Measurements from ENCODE around the gene EXOC6B.
A peak's percentile ranks its signal among the peaks of the same experiment; 100 is the strongest.

Gene EXOC6B

DNA sequence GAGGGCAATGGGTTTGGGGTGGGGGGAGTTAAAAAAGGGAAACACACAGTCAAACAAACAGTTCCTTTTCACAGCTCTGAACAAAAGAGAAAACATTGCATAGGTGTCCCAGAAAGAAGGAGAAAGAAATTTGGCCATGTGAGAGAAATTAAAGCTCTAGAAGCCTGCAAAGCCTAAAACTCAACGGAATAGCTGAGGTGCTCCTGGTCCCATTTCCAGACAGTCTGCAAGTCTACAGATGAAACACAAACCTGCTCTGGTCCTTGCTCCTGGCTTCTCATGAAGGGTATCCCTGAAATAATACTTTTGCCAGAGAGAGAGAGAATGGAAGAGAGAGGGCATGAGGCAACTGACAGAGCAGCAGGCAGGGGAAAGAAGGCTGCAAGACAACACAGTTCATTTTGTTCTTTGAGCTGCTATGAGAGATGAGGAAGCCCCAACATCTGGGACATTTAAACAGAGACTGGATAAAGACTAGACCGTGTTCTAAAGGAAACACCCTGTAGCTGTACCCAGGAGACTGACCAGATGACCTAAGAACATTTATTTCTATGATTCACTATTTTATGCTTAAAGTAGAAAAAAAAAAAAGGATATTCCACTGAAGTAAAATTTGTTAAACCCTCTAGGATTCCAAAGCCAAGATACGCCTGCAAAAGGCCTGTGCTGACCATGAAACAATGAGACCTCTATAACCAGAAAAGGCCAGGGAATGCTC, 620.9 kb downstream of the EXOC6B start:
- TF ChIP-seq GLIS3 (CRISPR knock-in tag; IDR thresholded peaks at IDR 0.05): no peak
- peak; percentile 29; the same call in 1 of the 2 replicates for TF ChIP-seq SNAI2 (CRISPR knock-in tag; IDR thresholded peaks at IDR 0.05)
- TF ChIP-seq, protein P1, sequence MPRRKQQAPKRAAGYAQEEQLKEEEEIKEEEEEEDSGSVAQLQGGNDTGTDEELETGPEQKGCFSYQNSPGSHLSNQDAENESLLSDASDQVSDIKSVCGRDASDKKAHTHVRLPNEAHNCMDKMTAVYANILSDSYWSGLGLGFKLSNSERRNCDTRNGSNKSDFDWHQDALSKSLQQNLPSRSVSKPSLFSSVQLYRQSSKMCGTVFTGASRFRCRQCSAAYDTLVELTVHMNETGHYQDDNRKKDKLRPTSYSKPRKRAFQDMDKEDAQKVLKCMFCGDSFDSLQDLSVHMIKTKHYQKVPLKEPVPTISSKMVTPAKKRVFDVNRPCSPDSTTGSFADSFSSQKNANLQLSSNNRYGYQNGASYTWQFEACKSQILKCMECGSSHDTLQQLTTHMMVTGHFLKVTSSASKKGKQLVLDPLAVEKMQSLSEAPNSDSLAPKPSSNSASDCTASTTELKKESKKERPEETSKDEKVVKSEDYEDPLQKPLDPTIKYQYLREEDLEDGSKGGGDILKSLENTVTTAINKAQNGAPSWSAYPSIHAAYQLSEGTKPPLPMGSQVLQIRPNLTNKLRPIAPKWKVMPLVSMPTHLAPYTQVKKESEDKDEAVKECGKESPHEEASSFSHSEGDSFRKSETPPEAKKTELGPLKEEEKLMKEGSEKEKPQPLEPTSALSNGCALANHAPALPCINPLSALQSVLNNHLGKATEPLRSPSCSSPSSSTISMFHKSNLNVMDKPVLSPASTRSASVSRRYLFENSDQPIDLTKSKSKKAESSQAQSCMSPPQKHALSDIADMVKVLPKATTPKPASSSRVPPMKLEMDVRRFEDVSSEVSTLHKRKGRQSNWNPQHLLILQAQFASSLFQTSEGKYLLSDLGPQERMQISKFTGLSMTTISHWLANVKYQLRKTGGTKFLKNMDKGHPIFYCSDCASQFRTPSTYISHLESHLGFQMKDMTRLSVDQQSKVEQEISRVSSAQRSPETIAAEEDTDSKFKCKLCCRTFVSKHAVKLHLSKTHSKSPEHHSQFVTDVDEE (CRISPR knock-in tag; IDR thresholded peaks at IDR 0.05): peak; percentile 52
- peak; percentile 87 for TF ChIP-seq CSDC2 (CRISPR knock-in tag; IDR thresholded peaks at IDR 0.05)
- no peak for TF ChIP-seq ZNF565 (CRISPR knock-in tag; conservative IDR thresholded peaks at IDR 0.05; ENCODE audit: low read depth)
- TF ChIP-seq PPARA (CRISPR knock-in tag; IDR thresholded peaks at IDR 0.05; ENCODE audit: borderline replicate concordance): peak; percentile 70; the same call in 1 of the 2 replicates
- peak; percentile 8; the same call in 1 of the 2 replicates for TF ChIP-seq ZNF70 (CRISPR knock-in tag; IDR thresholded peaks at IDR 0.05)
- peak; percentile 61; the same call in 1 of the 2 replicates for TF ChIP-seq BACH2 (CRISPR knock-in tag; IDR thresholded peaks at IDR 0.05; ENCODE audit: borderline replicate concordance)
- TF ChIP-seq ZNF8 (CRISPR knock-in tag; IDR thresholded peaks at IDR 0.05): 0 out of 2 replicates have a peak, but pooled peaks have one; percentile 5
- TF ChIP-seq ZC3H10 (CRISPR knock-in tag; IDR thresholded peaks at IDR 0.05): no peak
- no peak for TF ChIP-seq OSR1 (CRISPR knock-in tag; IDR thresholded peaks at IDR 0.05)
- peak; percentile 42; the same call in 1 of the 2 replicates for TF ChIP-seq ZFP30 (CRISPR knock-in tag; IDR thresholded peaks at IDR 0.05)
- TF ChIP-seq CSRNP3 (CRISPR knock-in tag; IDR thresholded peaks at IDR 0.05): peak; percentile 11; the same call in 1 of the 2 replicates
- peak; percentile 38; the same call in 1 of the 2 replicates for TF ChIP-seq POU6F1 (CRISPR knock-in tag; IDR thresholded peaks at IDR 0.05; ENCODE audit: borderline replicate concordance, low read depth)
- no peak for ATAC-seq

GRCh38 chr2:72204156-72204785, 621.6 kb downstream of the EXOC6B start:
- no peak for ATAC-seq
- TF ChIP-seq TCF4 (CRISPR knock-in tag; IDR thresholded peaks at IDR 0.05; ENCODE audit: borderline replicate concordance) (peak; percentile 68; the same call in 1 of the 2 replicates), ZFP30 (CRISPR knock-in tag; IDR thresholded peaks at IDR 0.05) (0 out of 2 replicates have a peak, but pooled peaks have one; percentile 5), SNAI2 (CRISPR knock-in tag; IDR thresholded peaks at IDR 0.05) (peak; percentile 29; the same call in 1 of the 2 replicates), RARB (CRISPR knock-in tag; IDR thresholded peaks at IDR 0.05) (no peak), ESRRG (CRISPR knock-in tag; IDR thresholded peaks at IDR 0.05) (no peak), ISL1 (CRISPR knock-in tag; IDR thresholded peaks at IDR 0.05) (peak; percentile 69; the same call in 1 of the 2 replicates), OSR1 (CRISPR knock-in tag; IDR thresholded peaks at IDR 0.05) (no peak), ARNTL (CRISPR knock-in tag; IDR thresholded peaks at IDR 0.05; ENCODE audit: borderline replicate concordance, low read depth) (0 out of 2 replicates have a peak, but pooled peaks have one; percentile 20), ZNF565 (CRISPR knock-in tag; conservative IDR thresholded peaks at IDR 0.05; ENCODE audit: low read depth) (0 out of 2 replicates have a peak, but pooled peaks have one; percentile 66), CSDC2 (CRISPR knock-in tag; IDR thresholded peaks at IDR 0.05) (no peak), ZC3H10 (CRISPR knock-in tag; IDR thresholded peaks at IDR 0.05) (no peak), TOX (CRISPR knock-in tag; IDR thresholded peaks at IDR 0.05; ENCODE audit: borderline replicate concordance) (peak; percentile 48; the same call in 1 of the 2 replicates), POU6F1 (CRISPR knock-in tag; IDR thresholded peaks at IDR 0.05; ENCODE audit: borderline replicate concordance, low read depth) (no peak), GLIS3 (CRISPR knock-in tag; IDR thresholded peaks at IDR 0.05) (peak; percentile 1; the same call in 1 of the 2 replicates), ZNF8 (CRISPR knock-in tag; IDR thresholded peaks at IDR 0.05) (peak; percentile 51; the same call in 1 of the 2 replicates), PPARA (CRISPR knock-in tag; IDR thresholded peaks at IDR 0.05; ENCODE audit: borderline replicate concordance) (no peak; the same call in 1 of the 2 replicates)
- TF ChIP-seq, protein P1 (CRISPR knock-in tag; IDR thresholded peaks at IDR 0.05): peak; percentile 65
- TF ChIP-seq, protein P2, sequence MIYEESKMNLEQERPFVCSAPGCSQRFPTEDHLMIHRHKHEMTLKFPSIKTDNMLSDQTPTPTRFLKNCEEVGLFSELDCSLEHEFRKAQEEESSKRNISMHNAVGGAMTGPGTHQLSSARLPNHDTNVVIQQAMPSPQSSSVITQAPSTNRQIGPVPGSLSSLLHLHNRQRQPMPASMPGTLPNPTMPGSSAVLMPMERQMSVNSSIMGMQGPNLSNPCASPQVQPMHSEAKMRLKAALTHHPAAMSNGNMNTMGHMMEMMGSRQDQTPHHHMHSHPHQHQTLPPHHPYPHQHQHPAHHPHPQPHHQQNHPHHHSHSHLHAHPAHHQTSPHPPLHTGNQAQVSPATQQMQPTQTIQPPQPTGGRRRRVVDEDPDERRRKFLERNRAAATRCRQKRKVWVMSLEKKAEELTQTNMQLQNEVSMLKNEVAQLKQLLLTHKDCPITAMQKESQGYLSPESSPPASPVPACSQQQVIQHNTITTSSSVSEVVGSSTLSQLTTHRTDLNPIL (CRISPR knock-in tag; IDR thresholded peaks at IDR 0.05; ENCODE audit: low read depth): peak; percentile 51; the same call in 1 of the 2 replicates
- TF ChIP-seq, protein P3, sequence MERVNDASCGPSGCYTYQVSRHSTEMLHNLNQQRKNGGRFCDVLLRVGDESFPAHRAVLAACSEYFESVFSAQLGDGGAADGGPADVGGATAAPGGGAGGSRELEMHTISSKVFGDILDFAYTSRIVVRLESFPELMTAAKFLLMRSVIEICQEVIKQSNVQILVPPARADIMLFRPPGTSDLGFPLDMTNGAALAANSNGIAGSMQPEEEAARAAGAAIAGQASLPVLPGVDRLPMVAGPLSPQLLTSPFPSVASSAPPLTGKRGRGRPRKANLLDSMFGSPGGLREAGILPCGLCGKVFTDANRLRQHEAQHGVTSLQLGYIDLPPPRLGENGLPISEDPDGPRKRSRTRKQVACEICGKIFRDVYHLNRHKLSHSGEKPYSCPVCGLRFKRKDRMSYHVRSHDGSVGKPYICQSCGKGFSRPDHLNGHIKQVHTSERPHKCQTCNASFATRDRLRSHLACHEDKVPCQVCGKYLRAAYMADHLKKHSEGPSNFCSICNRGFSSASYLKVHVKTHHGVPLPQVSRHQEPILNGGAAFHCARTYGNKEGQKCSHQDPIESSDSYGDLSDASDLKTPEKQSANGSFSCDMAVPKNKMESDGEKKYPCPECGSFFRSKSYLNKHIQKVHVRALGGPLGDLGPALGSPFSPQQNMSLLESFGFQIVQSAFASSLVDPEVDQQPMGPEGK (CRISPR knock-in tag; IDR thresholded peaks at IDR 0.05; ENCODE audit: borderline replicate concordance): no peak

Measured in SK-N-SH treated with all-trans-retinoic acid at 6 μM for 48 hours (cell line).